ENCODE data around the gene ZNF69. TPM values are rescaled to one million over a fixed set of nuclear protein-coding genes. Genes with fewer than 3 reads are reported as not detected.
A peak's percentile ranks its signal among the peaks of the same experiment; 100 is the strongest.
"Not testable (repeated sequence)": the region's sequence is repeated elsewhere in the genome, so short reads cannot be mapped to it uniquely, and the experiment has no call there.

Gene ZNF69
- total and polyA plus RNA-seq, 12 donors = 5.5 to 138 (median 11.9) TPM

DNA sequence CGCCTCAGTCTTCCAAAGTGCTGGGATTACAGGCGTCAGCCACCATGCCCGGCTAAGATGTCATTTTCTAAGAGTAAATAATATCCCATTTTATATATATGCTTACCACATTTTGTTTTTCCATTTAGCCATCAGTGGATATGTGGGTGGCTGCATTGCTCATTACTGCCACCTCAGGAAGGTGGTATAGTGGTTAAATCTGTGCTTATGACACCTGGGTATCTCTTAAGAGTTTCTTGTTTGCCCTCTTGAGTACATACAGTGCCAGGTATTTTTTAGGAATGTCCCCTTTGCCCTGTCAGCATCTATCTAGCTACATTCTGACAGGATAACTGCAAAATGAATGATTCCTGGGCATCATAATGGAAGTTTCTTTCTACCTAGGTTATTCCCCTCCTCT is 14.6 kb downstream of the ZNF69 start:
- intact Hi-C loops (cut with DNase I) = no loop called here
- WGBS, 4 donors = 87 to 97% (median 96%) methylated on average over 3 of the region's 3 CpGs

GRCh38 chr19:11905928-11906327 is 18.3 kb downstream of the ZNF69 start:
- no peak for TF ChIP-seq CTCF (IDR thresholded peaks at IDR 0.05)
- TF ChIP-seq POLR2A (IDR thresholded peaks at IDR 0.05) = no peak
- no peaks in the 10 kb centered on the region for H3K27me3 ChIP-seq
- peaks cover 4 to 22% of the 10 kb centered on the region in 2 donors for H3K36me3 ChIP-seq (replicated peaks in 1 of 2)
- intact Hi-C loops (cut with DNase I) = no loop called here
- no peak for DNase-seq
- 92 to 96% (median 95%) methylated on average over 3 of the region's 3 CpGs for WGBS, 4 donors
- no peak overlapping the region for H3K27ac ChIP-seq
- peak overlapping the region in 1 of 4 donors; percentile 8 for H3K4me3 ChIP-seq
- H3K9me3 ChIP-seq (replicated peaks in 1 of 3) = peaks cover 12 to 49% (median 28%) of the 10 kb centered on the region in 3 donors
- H3K4me1 ChIP-seq (replicated peaks in 1 of 2) = no peaks in the 10 kb centered on the region

More for the DNA sequence above, 14.6 kb downstream of the ZNF69 start:
- peaks cover 12 to 45% (median 24%) of the 10 kb centered on the region in 3 donors for H3K9me3 ChIP-seq (replicated peaks in 1 of 3)
- DNase-seq = no peak
- H3K4me3 ChIP-seq = no peak overlapping the region
- H3K4me1 ChIP-seq (replicated peaks in 1 of 2) = no peaks in the 10 kb centered on the region
- TF ChIP-seq CTCF (IDR thresholded peaks at IDR 0.05) (no peak), POLR2A (IDR thresholded peaks at IDR 0.05) (no peak)
- H3K27me3 ChIP-seq = no peaks in the 10 kb centered on the region
- peaks cover 4 to 22% of the 10 kb centered on the region in 2 donors for H3K36me3 ChIP-seq (replicated peaks in 1 of 2)
- H3K27ac ChIP-seq = no peak overlapping the region

GRCh38 chr19:11911937-11912336 is 24.4 kb downstream of the ZNF69 start:
- intact Hi-C loops (cut with DNase I) = not testable (repeated sequence)

DNA sequence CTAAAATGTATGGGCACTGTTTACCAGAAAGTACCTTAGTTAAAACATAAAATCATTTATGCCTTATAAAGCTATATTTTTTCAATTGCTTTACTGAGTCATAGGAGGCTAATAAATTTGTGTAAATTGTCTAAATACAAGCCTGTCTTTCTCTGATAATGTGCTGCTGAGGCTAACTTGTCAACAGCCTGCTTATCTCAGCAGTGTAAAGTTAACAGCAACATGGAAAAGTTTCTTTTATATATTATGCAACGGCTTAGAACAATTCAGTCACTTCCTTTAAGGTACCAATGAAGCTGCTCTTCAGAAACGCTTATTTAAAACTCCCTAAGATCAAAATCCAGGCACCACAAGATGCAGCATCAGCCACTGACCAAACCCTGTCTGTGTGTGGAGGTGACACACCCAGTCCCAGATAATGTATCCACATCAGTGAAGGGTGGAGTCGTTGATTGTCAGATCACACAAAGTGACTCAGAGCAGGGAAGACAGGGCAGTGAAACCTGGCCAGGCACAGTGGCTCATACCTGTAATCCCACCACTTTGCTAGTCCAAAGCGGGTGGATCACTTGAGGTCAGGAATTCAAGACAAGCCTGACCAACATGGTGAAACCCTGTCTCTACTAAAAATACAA is 27.0 kb downstream of the ZNF69 start:
- H3K4me3 ChIP-seq; H3K4me1 ChIP-seq (replicated peaks in 1 of 2); H3K27me3 ChIP-seq; DNase-seq; intact Hi-C loops (cut with DNase I); H3K36me3 ChIP-seq (replicated peaks in 1 of 2); H3K27ac ChIP-seq: not testable (repeated sequence)
- 93 to 100% (median 96%) methylated on average over 3 to 4 of the region's 4 CpGs for WGBS, 4 donors
- H3K9me3 ChIP-seq (replicated peaks in 1 of 3) = peaks cover 0 to 33% (median 3%) of the 10 kb centered on the region in 3 donors

More at GRCh38 chr19:11911937-11912336, 24.4 kb downstream of the ZNF69 start:
- not testable (repeated sequence) for H3K36me3 ChIP-seq (replicated peaks in 1 of 2); H3K27me3 ChIP-seq; H3K27ac ChIP-seq; H3K4me1 ChIP-seq (replicated peaks in 1 of 2); DNase-seq; H3K4me3 ChIP-seq
- WGBS, 4 donors = 91 to 97% (median 93%) methylated on average over 1 of the region's 1 CpG
- peaks cover 3 to 43% (median 3%) of the 10 kb centered on the region in 3 donors for H3K9me3 ChIP-seq (replicated peaks in 1 of 3)

- peak; percentile 23 to 77 (median 64) for DNase-seq
- Histone ChIP-seq H3K27me3 (no peaks in the 10 kb centered on the region), H3K27ac (peak overlapping the region in 3 of 5 donors; percentile 6 to 52 (median 44)), H3K4me1 (replicated peaks in 1 of 2) (peaks cover 26 to 33% of the 10 kb centered on the region in 2 donors), H3K4me3 (no peak overlapping the region), H3K36me3 (replicated peaks in 1 of 2) (no peaks in the 10 kb centered on the region), H3K9me3 (replicated peaks in 1 of 3) (no peaks in the 10 kb centered on the region)
- intact Hi-C loops (cut with DNase I) = no loop called here
- 13 to 28% (median 21%) methylated on average over 6 of the region's 6 CpGs for WGBS, 4 donors
- TF ChIP-seq POLR2A (IDR thresholded peaks at IDR 0.05) (no peak), CTCF (IDR thresholded peaks at IDR 0.05) (no peak)
These were observed 34.4 kb downstream of the ZNF69 start for GRCh38 chr19:11921852-11922495.
